Neutrophil (primary cell): Measurements from ENCODE around the gene KLRG1.

ENCODE experiments used
- H3K27ac ChIP-seq: fragments of 200-600 bp; sonication (generic); 2 replicates; pipeline ENCODE4 v1.5.1; 2016; ENCODE audit warnings: mild to moderate bottlenecking, moderate library complexity
- H3K27me3 ChIP-seq: fragments of 200-600 bp; sonication (generic); 2 replicates; pipeline ENCODE4 v1.6.0; 2016; ENCODE audit warnings: mild to moderate bottlenecking
- H3K36me3 ChIP-seq: fragments of 200-600 bp; sonication (generic); 2 replicates; pipeline ENCODE4 v1.5.1; 2017
- H3K4me1 ChIP-seq, 2 experiments: fragments of 200-600 bp in 1 of 2; sonication (generic) in 1 of 2; 1 replicate in 1 of 2; 2 replicates in 1 of 2; pipeline versions ENCODE4 v1.5.1 to v1.6.1; 2013 to 2016; ENCODE audit warnings: low read depth in 1 of 2, low read length in 1 of 2, mild to moderate bottlenecking in 1 of 2, moderate library complexity in 1 of 2; ENCODE audit not compliant: control insufficient read depth in 1 of 2, insufficient read depth in 1 of 2
- H3K4me3 ChIP-seq, 2 experiments: fragments of 200-600 bp in 1 of 2; sonication (generic) in 1 of 2; 1 replicate in 1 of 2; 2 replicates in 1 of 2; pipeline ENCODE4 v1.5.1; 2013 to 2016; ENCODE audit warnings: low read depth in 1 of 2, low read length in 1 of 2, mild to moderate bottlenecking in 1 of 2, moderate library complexity in 1 of 2
- H3K9me3 ChIP-seq: fragments of 200-600 bp; sonication (generic); 2 replicates; pipeline ENCODE4 v1.5.1; 2016
- TF ChIP-seq, protein P1 (sequence below): fragments of 200-600 bp; sonication (generic); IDR thresholded peaks from 2 replicates; pipeline ENCODE4 v1.5.1; 2016; ENCODE audit warnings: antibody characterized with exemption

KLRG1 gene

DNA sequence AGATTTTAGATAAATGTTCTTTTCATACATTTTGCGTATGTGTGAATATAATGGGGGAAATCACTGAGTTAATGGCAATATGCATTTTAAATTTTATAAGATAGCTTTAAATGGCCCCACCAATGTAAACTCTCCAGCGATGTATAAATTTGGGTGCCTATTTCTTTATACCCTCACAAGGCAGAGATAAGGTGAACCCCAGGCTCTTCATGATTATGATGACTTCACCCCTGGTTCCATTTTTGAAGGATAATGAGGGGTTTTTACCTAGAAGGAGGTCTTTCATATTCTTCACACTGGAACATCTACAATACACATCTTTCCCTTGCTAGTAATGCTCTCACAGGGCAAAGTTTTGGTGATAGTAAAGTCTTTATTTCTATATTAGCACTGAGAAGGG lies 35.2 kb downstream of the KLRG1 start:
- TF ChIP-seq, protein P1, sequence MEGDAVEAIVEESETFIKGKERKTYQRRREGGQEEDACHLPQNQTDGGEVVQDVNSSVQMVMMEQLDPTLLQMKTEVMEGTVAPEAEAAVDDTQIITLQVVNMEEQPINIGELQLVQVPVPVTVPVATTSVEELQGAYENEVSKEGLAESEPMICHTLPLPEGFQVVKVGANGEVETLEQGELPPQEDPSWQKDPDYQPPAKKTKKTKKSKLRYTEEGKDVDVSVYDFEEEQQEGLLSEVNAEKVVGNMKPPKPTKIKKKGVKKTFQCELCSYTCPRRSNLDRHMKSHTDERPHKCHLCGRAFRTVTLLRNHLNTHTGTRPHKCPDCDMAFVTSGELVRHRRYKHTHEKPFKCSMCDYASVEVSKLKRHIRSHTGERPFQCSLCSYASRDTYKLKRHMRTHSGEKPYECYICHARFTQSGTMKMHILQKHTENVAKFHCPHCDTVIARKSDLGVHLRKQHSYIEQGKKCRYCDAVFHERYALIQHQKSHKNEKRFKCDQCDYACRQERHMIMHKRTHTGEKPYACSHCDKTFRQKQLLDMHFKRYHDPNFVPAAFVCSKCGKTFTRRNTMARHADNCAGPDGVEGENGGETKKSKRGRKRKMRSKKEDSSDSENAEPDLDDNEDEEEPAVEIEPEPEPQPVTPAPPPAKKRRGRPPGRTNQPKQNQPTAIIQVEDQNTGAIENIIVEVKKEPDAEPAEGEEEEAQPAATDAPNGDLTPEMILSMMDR = no peak
- Histone ChIP-seq H3K27ac (no peak overlapping the region), H3K4me3 (no peak overlapping the region), H3K9me3 (no peaks in the 10 kb centered on the region), H3K27me3 (no peaks in the 10 kb centered on the region), H3K36me3 (no peaks in the 10 kb centered on the region), H3K4me1 (no peaks in the 10 kb centered on the region)

DNA sequence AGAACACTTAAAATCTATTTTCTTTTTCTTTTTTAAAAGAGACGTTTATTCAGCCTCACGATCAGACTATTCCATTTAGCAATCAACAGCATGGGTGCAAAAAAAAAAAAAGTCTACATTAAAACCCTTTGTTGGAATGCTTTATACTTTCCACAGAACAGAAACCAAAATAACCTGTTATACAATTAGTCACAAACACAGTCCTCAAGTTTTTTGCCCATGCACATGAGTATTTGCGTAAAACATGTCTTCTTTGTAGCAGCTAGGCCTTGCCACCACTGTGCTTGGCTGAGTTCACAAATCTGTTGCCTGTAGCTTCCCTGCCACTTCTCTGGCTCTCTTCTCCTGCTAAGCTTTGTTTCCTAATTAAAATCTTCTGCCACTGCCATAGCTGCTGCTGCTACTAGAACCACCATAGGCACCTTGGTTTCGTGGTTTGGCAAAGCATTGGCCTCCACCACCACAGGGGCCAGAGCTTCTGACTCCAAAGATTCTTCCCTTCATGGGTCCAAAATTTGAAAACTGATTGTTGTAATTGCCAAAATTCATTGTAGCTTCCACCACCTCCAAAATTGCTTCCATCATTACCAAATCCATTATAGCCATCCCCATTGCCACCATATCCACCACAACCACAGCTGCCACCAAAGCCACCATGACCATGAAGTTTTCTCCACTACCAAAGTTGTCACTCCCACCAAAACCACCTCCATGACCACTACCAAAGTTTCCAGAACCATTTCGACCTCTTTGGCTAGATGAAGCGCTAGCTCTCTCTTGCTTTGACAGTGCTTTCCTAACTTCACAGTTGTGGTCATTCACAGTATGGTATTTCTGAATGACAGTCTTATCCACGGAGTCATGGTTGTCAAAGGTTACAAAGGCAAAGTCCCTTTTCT lies 38.1 kb downstream of the KLRG1 start:
- H3K4me1 ChIP-seq = no peaks in the 10 kb centered on the region
- no peaks in the 10 kb centered on the region for H3K27me3 ChIP-seq
- no peaks in the 10 kb centered on the region for H3K9me3 ChIP-seq
- no peak overlapping the region for H3K4me3 ChIP-seq
- TF ChIP-seq, protein P1 = no peak
- no peak overlapping the region for H3K27ac ChIP-seq
- H3K36me3 ChIP-seq = no peaks in the 10 kb centered on the region

- H3K36me3 ChIP-seq = no peaks in the 10 kb centered on the region
- TF ChIP-seq, protein P1 = no peak
- H3K4me1 ChIP-seq = no peaks in the 10 kb centered on the region
- H3K27ac ChIP-seq = no peak overlapping the region
- H3K4me3 ChIP-seq = no peak overlapping the region
- no peaks in the 10 kb centered on the region for H3K9me3 ChIP-seq
- no peaks in the 10 kb centered on the region for H3K27me3 ChIP-seq
Measured at GRCh38 chr12:9030776-9031175, 41.4 kb downstream of the KLRG1 start.

GRCh38 chr12:9032202-9032964 lies 43.0 kb downstream of the KLRG1 start:
- Histone ChIP-seq H3K4me3 (no peak overlapping the region), H3K27me3 (no peaks in the 10 kb centered on the region), H3K36me3 (no peaks in the 10 kb centered on the region), H3K9me3 (no peaks in the 10 kb centered on the region), H3K27ac (no peak overlapping the region), H3K4me1 (no peaks in the 10 kb centered on the region)
- TF ChIP-seq, protein P1 = no peak

GRCh38 chr12:9033265-9033887 lies 44.0 kb downstream of the KLRG1 start:
- H3K9me3 ChIP-seq = no peaks in the 10 kb centered on the region
- H3K36me3 ChIP-seq = no peaks in the 10 kb centered on the region
- H3K27ac ChIP-seq = no peak overlapping the region
- no peaks in the 10 kb centered on the region for H3K4me1 ChIP-seq
- H3K4me3 ChIP-seq = no peak overlapping the region
- H3K27me3 ChIP-seq = no peaks in the 10 kb centered on the region
- TF ChIP-seq, protein P1 = no peak
